Measurements from ENCODE around the gene COLEC11.

The COLEC11 gene

GRCh38 chr2:3622967-3623366, 28.1 kb downstream of the COLEC11 start:
- DNase-seq, result no peak

GRCh38 chr2:3624059-3624794, 29.3 kb downstream of the COLEC11 start:
- no peak for DNase-seq

GRCh38 chr2:3625186-3625585, 30.3 kb downstream of the COLEC11 start:
- no peak for DNase-seq

GRCh38 chr2:3626118-3626811, 31.4 kb downstream of the COLEC11 start:
- DNase-seq, result no peak

GRCh38 chr2:3626812-3627499, 32.0 kb downstream of the COLEC11 start:
- DNase-seq, result no peak

GRCh38 chr2:3627500-3628100, 32.7 kb downstream of the COLEC11 start:
- no peak for DNase-seq

GRCh38 chr2:3628241-3628679, 33.3 kb downstream of the COLEC11 start:
- DNase-seq, result no peak

GRCh38 chr2:3628800-3629199, 33.9 kb downstream of the COLEC11 start:
- DNase-seq, result no peak

- no peak for DNase-seq
These were observed 35.7 kb downstream of the COLEC11 start for GRCh38 chr2:3630631-3631030.

GRCh38 chr2:3631161-3631850, 36.4 kb downstream of the COLEC11 start:
- DNase-seq, result no peak

- no peak for DNase-seq
These were observed 37.1 kb downstream of the COLEC11 start for GRCh38 chr2:3631851-3632659.

- DNase-seq, result no peak
These were observed 38.4 kb downstream of the COLEC11 start for GRCh38 chr2:3633089-3633981.

GRCh38 chr2:3633982-3634595, 39.2 kb downstream of the COLEC11 start:
- DNase-seq, result no peak

GRCh38 chr2:3634596-3635121, 39.7 kb downstream of the COLEC11 start:
- DNase-seq, result no peak

GRCh38 chr2:3635171-3635974, 40.5 kb downstream of the COLEC11 start:
- no peak for DNase-seq

GRCh38 chr2:3635975-3636327, 41.0 kb downstream of the COLEC11 start:
- DNase-seq, result peak in 4 of 58 donors; percentile 21 to 57 (median 40)

GRCh38 chr2:3636586-3637310, 41.8 kb downstream of the COLEC11 start:
- DNase-seq, result no peak

Data from anterior cingulate cortex (tissue), 58 donors.